ENCODE data around the gene CST9.
"Not testable (repeated sequence)": the region's sequence is repeated elsewhere in the genome, so short reads cannot be mapped to it uniquely, and the experiment has no call there.

The CST9 gene

DNA sequence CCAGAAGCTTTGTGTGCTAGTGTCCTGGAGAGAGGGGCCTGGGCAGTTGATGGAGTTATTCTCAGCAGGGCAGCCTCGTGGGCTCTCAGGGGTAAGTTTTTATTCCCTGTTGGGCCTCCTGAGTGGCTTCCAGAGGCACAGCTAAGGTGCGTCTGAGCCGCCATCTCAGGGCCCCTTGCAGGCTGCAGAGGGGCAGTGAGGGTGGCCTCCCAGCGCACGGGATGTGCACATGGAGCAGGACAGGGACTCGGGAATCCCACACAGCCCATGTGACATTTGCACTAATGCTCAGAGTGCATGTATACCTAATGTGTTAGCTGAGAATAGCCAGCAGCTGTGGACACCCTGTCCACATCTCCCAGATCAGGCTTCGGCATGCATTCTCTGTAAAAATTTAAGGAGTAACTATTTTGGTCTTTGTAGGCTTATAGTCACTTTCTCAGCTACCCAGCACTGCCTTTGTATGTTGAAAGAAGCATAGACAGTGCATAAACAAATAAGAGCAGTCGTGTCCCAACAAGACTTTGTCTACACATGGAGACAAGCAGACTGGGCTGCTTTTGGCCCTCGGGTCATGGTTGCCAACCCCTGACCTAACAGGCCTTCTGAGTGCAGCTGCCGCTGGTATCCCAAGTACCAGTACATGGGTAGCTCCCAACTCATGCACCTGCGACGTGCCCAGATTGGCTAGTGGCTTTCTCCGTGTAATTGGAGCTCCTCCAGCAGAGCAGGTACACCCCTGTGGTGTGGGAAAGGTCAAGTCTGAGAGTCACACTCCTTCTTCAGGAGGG, 18.8 kb downstream of the CST9 start:
- no peak for DNase-seq

DNA sequence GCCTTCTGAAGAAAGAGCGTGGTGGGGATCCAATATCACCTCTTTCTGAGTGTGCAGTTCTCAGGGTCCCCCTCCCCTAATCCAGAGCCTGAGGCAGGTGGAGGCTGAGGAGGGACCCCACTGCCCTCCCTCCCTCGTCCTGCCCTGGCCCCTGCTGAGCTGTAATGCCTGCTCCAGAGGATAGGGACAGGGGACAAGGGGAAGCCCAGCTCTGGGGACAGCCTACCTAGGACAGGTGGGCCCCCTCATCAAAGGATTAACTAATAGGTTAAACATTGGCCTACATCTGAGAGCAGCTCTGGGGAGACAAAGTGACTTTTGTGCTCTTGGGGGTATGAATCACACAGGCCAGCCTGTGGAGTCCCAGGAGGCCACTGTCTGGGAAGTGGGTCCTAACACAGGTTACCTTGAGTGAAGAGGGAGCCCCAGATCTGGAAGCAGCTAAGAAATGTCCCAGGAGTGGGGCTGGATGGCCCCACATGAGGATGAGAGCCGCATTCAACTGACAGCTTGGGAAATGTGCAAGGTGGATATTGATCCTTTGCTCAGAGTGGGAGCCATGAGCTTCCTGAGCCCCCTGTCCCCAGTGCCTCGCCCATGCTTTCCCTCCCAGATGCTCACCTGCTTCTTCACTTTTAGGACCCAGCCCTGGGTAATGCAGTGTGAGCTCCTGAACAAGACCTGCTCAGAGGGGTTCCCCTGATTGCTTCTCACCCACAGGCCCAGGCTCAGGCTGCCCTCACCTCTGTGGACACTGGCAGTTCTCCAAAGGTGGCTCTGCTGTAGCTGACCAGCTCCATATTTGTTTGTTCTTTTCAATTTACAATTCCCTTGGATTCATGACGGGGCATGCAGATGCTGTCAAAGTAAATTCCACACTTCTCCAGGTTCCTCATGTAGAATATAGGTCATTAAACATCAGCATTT, 19.6 kb downstream of the CST9 start:
- no peak for DNase-seq

DNA sequence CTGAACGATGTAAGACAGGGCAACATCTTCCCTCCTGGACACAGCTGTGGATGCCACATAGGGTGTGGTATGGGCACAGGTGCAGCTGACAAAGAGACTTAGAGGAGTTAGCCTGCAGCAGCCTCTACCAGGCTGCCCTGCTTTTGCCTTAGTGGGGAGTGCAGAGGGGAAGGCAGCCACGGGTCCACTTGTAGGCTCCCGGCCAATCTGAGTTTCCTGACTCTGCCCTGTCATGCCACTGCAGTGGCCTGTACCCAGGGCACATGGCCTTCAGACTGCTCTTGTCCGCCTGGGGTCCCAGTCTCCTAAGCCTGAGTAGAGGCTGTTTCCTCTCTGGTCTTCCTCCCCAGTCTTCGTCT, 20.3 kb downstream of the CST9 start:
- no peak for DNase-seq

- DNase-seq = no peak
Observed at GRCh38 chr20:23584434-23585199, 21.1 kb downstream of the CST9 start.

DNA sequence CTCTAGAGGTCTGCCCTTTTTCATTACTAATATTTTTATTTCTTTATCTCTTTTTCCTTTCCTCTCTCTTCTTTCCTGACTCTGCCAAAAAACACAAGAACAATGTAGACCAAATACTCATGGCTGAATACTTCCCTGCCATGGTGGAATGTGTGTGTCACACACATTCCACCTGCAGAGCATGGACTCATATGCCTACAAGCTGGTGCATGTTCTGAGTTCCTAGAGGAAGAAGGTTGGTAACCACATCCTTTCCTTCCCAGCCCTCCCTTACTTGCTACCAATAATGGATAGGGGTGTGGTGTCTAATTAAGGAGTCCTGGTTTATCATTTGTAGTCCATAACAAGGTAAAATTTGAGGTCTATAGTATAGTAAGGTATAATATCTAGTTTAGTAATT, 22.2 kb downstream of the CST9 start:
- no peak for DNase-seq

DNA sequence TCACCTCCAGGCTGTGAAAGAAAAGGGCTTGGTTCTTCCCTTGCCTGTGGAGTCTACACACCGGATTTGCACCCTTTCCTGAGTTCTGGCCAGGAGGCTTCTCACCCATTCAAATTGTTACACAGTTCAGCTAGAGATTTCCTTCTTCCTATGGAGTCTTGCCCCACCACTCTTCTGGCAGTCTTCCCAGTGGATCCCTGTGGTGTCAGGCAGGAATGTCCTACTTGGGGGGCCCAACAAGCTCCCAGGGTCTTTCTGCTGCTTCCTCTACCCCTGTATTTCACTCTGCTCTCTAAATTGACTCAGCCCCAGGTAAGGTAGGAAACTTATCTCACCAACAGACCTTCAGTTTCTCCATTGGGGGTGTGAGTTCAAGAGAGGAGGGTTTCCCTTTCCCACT, 23.4 kb downstream of the CST9 start:
- DNase-seq = no peak

GRCh38 chr20:23581833-23582232, 23.9 kb downstream of the CST9 start:
- not testable (repeated sequence) for DNase-seq

GRCh38 chr20:23574977-23575376, 30.7 kb downstream of the CST9 start:
- no peak for DNase-seq

- no peak for DNase-seq
Observed at GRCh38 chr20:23570178-23570760, 35.4 kb downstream of the CST9 start.

- DNase-seq = no peak
Observed at GRCh38 chr20:23569570-23569969, 36.1 kb downstream of the CST9 start.

- no peak for DNase-seq
Observed at GRCh38 chr20:23568971-23569330, 36.8 kb downstream of the CST9 start.

DNA sequence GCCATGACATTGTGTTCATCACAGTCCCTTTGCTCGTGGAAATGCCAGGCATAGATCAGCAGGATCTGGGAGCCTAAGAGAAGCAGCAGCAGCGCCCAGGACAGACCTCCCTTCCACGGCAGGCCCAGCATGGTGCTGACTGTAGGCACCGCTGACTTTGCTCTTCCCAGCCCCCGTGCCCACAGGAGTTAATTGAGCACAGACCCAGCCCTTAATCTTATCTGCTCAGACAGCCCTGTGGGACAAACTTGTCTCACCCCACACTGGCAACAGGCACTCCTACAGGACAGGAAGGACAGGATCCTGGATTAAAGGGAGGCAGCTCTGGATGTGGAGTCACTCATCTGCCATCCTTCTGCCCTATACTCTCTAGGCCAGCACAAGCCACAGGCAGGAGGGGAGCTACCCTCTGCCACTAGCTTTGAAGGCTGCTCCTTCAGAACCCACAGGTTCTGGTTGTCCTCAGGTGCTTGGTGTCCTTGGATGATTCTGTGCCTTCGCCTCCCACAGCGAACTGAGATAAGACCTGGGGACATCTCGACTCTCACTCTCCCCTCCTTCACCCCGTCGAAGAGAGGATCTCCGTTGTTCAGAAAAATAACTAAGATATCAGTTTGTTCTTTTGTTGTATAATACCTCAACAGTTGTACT, 37.3 kb downstream of the CST9 start, which contains the start of gene CST9L:
Gene CST9L, minus strand, starts transcription at position 165 of the 651 bp plus-strand sequence. Its CDS starts 34 bp downstream, at position 131.
- no peak for DNase-seq

- DNase-seq = no peak
Observed at GRCh38 chr20:23566199-23566932, 39.4 kb downstream of the CST9 start.

DNA sequence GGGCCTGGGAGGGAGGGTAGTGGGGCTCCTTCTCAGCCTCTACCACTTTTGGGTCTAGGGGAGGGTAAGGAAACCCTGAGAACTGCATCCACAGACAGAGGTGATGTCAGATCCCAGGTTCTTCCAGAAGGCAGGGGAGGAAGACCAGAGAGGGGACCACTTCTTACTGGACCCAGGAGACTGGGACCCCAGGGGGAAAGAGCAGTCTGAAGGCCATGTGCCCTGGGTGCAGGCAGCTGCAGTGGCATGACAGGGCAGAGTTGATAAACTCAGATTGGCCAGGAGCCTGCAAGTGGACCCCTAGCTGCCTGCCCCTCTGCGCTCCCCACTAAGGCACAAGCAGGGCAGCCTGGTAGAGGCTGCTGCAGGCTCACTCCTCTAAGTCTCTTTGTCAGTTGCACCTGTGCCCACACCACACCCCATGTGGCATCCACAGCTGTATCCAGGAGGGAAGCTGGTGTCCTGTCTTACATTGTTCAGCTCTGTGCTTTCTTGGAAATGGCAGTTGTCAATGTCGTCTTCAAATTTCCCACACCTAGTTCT, 40.1 kb downstream of the CST9 start:
- no peak for DNase-seq

DNA sequence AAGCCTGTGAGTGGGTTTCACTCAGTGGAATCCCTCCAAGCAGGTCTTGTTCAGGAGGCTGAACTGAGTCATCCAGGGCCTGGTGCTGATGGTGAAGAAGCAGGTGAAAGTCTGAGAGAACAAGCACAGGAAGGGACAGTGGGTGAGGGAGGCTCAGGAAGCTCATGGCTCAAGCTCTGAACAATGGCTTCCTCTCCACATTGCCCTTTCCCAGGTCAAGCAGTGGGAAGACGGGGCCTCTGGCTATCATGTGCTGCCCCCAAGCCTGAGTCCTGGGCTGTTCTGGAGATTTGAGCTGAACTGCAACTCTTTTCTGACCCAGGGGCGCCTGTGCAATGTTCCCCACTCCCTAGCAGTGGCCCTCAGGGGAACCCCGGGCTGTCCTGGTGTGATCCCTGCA, 40.8 kb downstream of the CST9 start:
- DNase-seq = no peak

DNA sequence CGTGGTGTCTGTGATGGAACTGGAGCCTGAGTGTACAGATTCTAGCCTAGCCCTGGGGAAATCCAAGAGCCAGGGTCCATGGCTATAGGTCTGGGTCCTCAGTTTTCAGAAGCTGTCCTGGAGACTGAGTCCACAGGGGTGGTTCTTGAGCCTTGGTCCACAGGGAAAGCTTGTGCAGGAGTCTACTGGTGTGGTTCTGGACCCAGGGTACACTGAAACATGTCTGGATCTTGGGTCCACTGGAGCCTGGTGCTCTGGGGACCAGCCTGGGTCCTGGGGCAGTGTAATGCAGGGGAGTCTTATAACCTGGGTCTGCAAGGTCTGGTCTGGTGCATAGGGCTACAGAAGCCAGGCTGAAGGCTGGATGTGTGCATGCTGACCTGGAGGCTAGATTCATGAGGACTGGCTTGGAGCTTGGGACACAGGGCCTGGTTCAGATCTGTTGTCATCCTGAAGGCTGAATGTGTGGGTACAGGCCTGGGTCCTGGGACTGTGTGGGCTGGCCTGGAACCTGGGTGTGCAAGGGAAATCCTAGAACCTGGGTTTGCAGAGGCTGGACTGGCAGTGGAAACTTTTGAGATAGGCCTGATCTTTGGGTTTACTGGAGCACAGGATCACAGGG, 42.9 kb downstream of the CST9 start:
- no peak for DNase-seq

- no peak for DNase-seq
Observed at GRCh38 chr20:23554401-23554800, 51.3 kb downstream of the CST9 start.
